ENCODE measurements around the gene ARMC2. TPM values are rescaled to one million over a fixed set of nuclear protein-coding genes. Genes with fewer than 3 reads are reported as not detected.

The ARMC2 gene
- total and polyA plus RNA-seq, 2 of the 4 experiments (the other 2 are of a cell fraction): 0.72 to 3.9 TPM

DNA sequence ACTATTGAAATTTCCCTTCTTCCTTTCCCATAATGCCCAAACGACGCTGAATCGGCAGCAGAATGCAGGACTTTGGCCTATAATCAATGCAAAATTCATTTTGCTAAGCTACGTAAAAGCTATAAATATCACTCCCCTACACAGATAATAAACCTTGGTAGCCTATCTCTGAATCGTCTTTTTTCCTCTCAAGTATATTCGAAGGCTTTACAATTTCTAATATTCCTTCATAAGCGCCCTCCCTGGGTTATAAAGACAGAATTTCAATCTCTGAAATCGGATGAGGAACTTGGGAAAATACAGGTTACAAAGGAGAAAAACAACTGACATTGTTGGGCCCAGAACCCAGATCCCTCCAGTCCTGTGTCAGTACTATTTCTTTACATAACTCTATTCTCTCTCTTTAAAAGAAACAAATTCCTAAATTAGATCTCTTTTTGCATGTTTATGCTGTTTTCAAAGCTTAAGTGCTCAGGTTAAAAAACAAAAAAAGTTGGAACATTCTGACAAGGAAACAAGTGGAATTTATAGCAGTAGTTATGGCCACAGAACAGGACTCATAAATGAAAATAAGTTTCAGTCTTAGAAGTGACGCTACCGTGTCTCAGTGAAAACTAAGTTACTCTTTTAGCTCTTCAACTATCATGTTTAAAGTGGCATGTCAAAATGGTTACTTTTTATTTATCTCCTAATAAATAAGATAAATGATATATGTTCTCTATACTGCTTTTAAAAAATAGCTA is 161.9 kb downstream of the ARMC2 start:
- Histone ChIP-seq H2BK15ac (ENCODE audit: low read depth, low read length) (0 out of 3 replicates have a peak overlapping the region, but pooled peaks have one; percentile 35), H2AK9ac (replicated peaks; ENCODE audit: low read depth, low read length, poor library complexity) (no peak overlapping the region), H2AK5ac (ENCODE audit: low read depth, low read length) (no peak overlapping the region), H3K18ac (ENCODE audit: low read depth, low read length) (no peak overlapping the region), H3K4ac (ENCODE audit: low read depth, low read length) (no peak overlapping the region; the same call in 1 of the 2 replicates), H3K9me3 (ENCODE audit: control insufficient read depth, insufficient read depth, low read length) (no peaks in the 10 kb centered on the region), H2BK20ac (ENCODE audit: low read depth, low read length) (no peak overlapping the region), H3K56ac (ENCODE audit: extremely low read depth, insufficient read depth, low read length) (0 out of 2 replicates have a peak overlapping the region, but pooled peaks have one; percentile 39), H3K14ac (replicated peaks; ENCODE audit: low read depth, low read length) (no peak overlapping the region), H4K8ac (ENCODE audit: low read depth in 2 of 2, low read length in 2 of 2) (peak overlapping the region; percentile 70 to 78; a peak in 3 of 4 replicates), H3K4me3 (ENCODE audit: insufficient read depth, low read depth, low read length) (peak overlapping the region; percentile 89), H3K36me3 (ENCODE audit: control insufficient read depth, insufficient read depth, low read length) (no peaks in the 10 kb centered on the region), H3K27me3 (ENCODE audit: control insufficient read depth, insufficient read depth, low read length) (no peaks in the 10 kb centered on the region), H2AFZ (replicated peaks; ENCODE audit: low read length, poor library complexity) (peak overlapping the region; percentile 98), H4K20me1 (ENCODE audit: insufficient read depth, low read length) (no peaks in the 10 kb centered on the region; the same call in 1 of the 2 replicates), H3K4me1 (ENCODE audit: control insufficient read depth, insufficient read depth, low read length) (no peaks in the 10 kb centered on the region), H4K5ac (ENCODE audit: low read depth, low read length) (no peak overlapping the region), H3K9me1 (ENCODE audit: insufficient read depth, low read length) (no peaks in the 10 kb centered on the region), H3K79me1 (ENCODE audit: low read depth in 1 of 2, low read length in 2 of 2) (peaks cover 11 to 16% of the 10 kb centered on the region in 2 experiments; a peak in 3 of 4 replicates), H4K91ac (ENCODE audit: insufficient read depth, low read depth, low read length) (no peak overlapping the region), H3K4me2 (ENCODE audit: low read depth, low read length) (peak overlapping the region; percentile 96), H3K27ac (ENCODE audit: insufficient read depth, low read length) (no peak overlapping the region), H3K23ac (ENCODE audit: low read depth, low read length) (no peak overlapping the region), H2BK120ac (ENCODE audit: low read depth, low read length) (no peak overlapping the region), H3K9ac (ENCODE audit: low read depth, low read length) (peak overlapping the region; percentile 65), H2BK5ac (ENCODE audit: low read depth, low read length, poor library complexity, severe bottlenecking) (no peak overlapping the region)
- CTCF ChIA-PET: no interaction called here
- no peak for DNase-seq
- ATAC-seq (ENCODE audit: low read depth): no peak
- POLR2A ChIA-PET (ENCODE audit: unreplicated experiment): no interaction called here
- dilution Hi-C loops (cut with HindIII; ENCODE audit: low sequenced_read_pairs, unreplicated experiment) (no loop called here), intact Hi-C loops (cut with micrococcal nuclease) (loop anchor here (5.0 kb wide), 5 partner anchors 42 to 468 kb away; partner anchors contain the start of gene CD164), in situ Hi-C loops (cut with MboI; ENCODE audit: low sequenced_read_pairs) (no loop called here)
- WGBS, 2 experiments (ENCODE audit: extremely low coverage in 2 of 2, insufficient read length in 1 of 2): 12% methylated on average over 4 of the region's 10 CpGs; no CpG with 5 or more reads in 1 of the 2 experiments
- BruUV-seq (replicated peaks): no TSS peak
- no peak for TF ChIP-seq RAD21 (IDR thresholded peaks at IDR 0.05; ENCODE audit: low read length)
- TF ChIP-seq NFE2L2 (IDR thresholded peaks at IDR 0.05; ENCODE audit: low read depth, low read length): no peak
- TF ChIP-seq SMC3 (IDR thresholded peaks at IDR 0.05; ENCODE audit: low read depth, low read length): no peak
- TF ChIP-seq, protein P1, sequence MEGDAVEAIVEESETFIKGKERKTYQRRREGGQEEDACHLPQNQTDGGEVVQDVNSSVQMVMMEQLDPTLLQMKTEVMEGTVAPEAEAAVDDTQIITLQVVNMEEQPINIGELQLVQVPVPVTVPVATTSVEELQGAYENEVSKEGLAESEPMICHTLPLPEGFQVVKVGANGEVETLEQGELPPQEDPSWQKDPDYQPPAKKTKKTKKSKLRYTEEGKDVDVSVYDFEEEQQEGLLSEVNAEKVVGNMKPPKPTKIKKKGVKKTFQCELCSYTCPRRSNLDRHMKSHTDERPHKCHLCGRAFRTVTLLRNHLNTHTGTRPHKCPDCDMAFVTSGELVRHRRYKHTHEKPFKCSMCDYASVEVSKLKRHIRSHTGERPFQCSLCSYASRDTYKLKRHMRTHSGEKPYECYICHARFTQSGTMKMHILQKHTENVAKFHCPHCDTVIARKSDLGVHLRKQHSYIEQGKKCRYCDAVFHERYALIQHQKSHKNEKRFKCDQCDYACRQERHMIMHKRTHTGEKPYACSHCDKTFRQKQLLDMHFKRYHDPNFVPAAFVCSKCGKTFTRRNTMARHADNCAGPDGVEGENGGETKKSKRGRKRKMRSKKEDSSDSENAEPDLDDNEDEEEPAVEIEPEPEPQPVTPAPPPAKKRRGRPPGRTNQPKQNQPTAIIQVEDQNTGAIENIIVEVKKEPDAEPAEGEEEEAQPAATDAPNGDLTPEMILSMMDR (conservative IDR thresholded peaks at IDR 0.05; ENCODE audit: low read depth, low read length): no peak
- no peak for TF ChIP-seq FOS (IDR thresholded peaks at IDR 0.05; ENCODE audit: low read depth, low read length)
- TF ChIP-seq CEBPB (IDR thresholded peaks at IDR 0.05; ENCODE audit: low read depth, low read length): no peak
- TF ChIP-seq BHLHE40 (IDR thresholded peaks at IDR 0.05; ENCODE audit: low read depth, low read length): no peak
- TF ChIP-seq POLR2A (IDR thresholded peaks at IDR 0.05; ENCODE audit: low read depth, low read length): no peak
- no peak for TF ChIP-seq RCOR1 (IDR thresholded peaks at IDR 0.05; ENCODE audit: insufficient replicate concordance, low read length)
